GM06990 (cell line): ENCODE results near the gene NCBP3.

Experiments
- DNase-seq: peaks from one replicate; pipeline ENCODE4 v3.0.0-alpha.2; 2011; ENCODE audit not compliant: insufficient read length; ENCODE audit errors: extremely low read depth
- H3K27me3 ChIP-seq: replicated peaks from 2 replicates; pipeline ENCODE4 v1.6.0; 2011; ENCODE audit warnings: low read length; ENCODE audit not compliant: control insufficient read depth, insufficient read depth
- H3K36me3 ChIP-seq: 2 replicates; pipeline ENCODE4 v1.5.1; 2011; ENCODE audit warnings: low read length; ENCODE audit not compliant: control insufficient read depth, insufficient read depth
- H3K4me3 ChIP-seq: replicated peaks from 2 replicates; pipeline ENCODE4 v1.5.1; 2011; ENCODE audit warnings: low read depth, mild to moderate bottlenecking, control low read depth, low read length
- TF ChIP-seq, protein P1 (sequence below): IDR thresholded peaks from 2 replicates; pipeline ENCODE4 v1.5.1; 2011; ENCODE audit warnings: low read length, control low read depth, mild to moderate bottlenecking, inconsistent platforms; ENCODE audit not compliant: insufficient read depth, poor library complexity, severe bottlenecking

Gene NCBP3

DNA sequence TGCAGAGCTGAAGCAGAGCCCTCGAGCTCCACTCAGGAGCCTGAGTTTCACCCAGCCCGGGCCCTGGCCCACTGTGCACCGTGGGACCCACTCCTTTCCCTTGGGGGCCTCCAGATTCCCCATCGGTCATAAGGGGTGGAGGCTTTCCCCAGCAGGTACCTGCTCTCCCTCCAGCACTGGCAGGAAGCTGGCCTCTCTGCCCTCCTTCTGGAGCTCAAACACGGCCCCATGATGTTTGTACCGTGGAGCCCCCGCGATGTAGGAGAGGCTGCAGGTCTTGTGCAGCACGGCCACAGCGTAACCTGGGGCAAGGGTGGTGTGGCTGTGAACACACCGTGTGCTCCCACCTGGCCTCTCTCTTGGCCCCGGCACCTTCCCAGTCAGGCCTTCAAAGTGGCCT, 92.4 kb downstream of the NCBP3 start:
- no peaks in the 10 kb centered on the region for H3K27me3 ChIP-seq
- DNase-seq = no peak
- no peaks in the 10 kb centered on the region for H3K36me3 ChIP-seq
- TF ChIP-seq, protein P1, sequence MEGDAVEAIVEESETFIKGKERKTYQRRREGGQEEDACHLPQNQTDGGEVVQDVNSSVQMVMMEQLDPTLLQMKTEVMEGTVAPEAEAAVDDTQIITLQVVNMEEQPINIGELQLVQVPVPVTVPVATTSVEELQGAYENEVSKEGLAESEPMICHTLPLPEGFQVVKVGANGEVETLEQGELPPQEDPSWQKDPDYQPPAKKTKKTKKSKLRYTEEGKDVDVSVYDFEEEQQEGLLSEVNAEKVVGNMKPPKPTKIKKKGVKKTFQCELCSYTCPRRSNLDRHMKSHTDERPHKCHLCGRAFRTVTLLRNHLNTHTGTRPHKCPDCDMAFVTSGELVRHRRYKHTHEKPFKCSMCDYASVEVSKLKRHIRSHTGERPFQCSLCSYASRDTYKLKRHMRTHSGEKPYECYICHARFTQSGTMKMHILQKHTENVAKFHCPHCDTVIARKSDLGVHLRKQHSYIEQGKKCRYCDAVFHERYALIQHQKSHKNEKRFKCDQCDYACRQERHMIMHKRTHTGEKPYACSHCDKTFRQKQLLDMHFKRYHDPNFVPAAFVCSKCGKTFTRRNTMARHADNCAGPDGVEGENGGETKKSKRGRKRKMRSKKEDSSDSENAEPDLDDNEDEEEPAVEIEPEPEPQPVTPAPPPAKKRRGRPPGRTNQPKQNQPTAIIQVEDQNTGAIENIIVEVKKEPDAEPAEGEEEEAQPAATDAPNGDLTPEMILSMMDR = no peak
- H3K4me3 ChIP-seq = no peak overlapping the region
